ENCODE measurements around the gene UBE2E2. TPM values are rescaled to one million over a fixed set of nuclear protein-coding genes. Genes with fewer than 3 reads are reported as not detected.

UBE2E2 gene
- total RNA-seq, 1 donor from 2014 or later = 85.2 TPM

- no peak overlapping the region for H3K27ac Mint-ChIP-seq (ENCODE audit: unreplicated experiment)
- TF ChIP-seq, protein P1, sequence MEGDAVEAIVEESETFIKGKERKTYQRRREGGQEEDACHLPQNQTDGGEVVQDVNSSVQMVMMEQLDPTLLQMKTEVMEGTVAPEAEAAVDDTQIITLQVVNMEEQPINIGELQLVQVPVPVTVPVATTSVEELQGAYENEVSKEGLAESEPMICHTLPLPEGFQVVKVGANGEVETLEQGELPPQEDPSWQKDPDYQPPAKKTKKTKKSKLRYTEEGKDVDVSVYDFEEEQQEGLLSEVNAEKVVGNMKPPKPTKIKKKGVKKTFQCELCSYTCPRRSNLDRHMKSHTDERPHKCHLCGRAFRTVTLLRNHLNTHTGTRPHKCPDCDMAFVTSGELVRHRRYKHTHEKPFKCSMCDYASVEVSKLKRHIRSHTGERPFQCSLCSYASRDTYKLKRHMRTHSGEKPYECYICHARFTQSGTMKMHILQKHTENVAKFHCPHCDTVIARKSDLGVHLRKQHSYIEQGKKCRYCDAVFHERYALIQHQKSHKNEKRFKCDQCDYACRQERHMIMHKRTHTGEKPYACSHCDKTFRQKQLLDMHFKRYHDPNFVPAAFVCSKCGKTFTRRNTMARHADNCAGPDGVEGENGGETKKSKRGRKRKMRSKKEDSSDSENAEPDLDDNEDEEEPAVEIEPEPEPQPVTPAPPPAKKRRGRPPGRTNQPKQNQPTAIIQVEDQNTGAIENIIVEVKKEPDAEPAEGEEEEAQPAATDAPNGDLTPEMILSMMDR (IDR thresholded peaks at IDR 0.05) = no peak
- H3K4me1 Mint-ChIP-seq (ENCODE audit: low read depth) = peaks cover 48% of the 10 kb centered on the region
Observed at GRCh38 chr3:23308986-23309625, 106.0 kb downstream of the UBE2E2 start.

DNA sequence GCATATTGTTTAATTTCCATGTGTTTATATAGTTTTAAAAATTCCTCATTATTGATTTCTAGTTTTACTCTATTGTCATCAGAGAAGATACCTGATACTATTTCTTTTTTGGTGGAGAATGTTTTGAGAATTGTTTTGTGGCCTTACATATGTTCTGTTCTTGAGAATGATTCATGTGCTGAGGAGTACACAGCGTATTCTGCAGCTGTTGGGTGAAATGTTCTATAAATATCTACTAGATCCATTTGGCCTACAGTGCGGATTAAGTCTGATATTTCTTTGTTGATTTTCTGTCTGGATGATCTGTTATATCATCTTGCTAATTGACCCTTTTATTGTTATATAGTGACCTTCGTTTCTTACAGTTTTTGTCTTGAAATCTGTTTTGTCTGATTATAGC is 109.7 kb downstream of the UBE2E2 start:
- Mint-ChIP-seq H3K9me3 (ENCODE audit: low read depth) (peaks cover 7% of the 10 kb centered on the region), H3K36me3 (ENCODE audit: low read depth) (peaks cover 6% of the 10 kb centered on the region), H3K27ac (ENCODE audit: unreplicated experiment) (peak overlapping the region; percentile 46), H3K27me3 (ENCODE audit: low read depth) (no peaks in the 10 kb centered on the region), H3K4me3 (ENCODE audit: unreplicated experiment) (no peak overlapping the region), H3K4me1 (ENCODE audit: low read depth) (peaks cover 38% of the 10 kb centered on the region)
- DNase-seq (ENCODE audit: low spot score) = no peak
- TF ChIP-seq, protein P1 (IDR thresholded peaks at IDR 0.05) = no peak

More at GRCh38 chr3:23308986-23309625, 106.0 kb downstream of the UBE2E2 start:
- H3K4me3 Mint-ChIP-seq (ENCODE audit: unreplicated experiment) = no peak overlapping the region
- H3K36me3 Mint-ChIP-seq (ENCODE audit: low read depth) = peaks cover 4% of the 10 kb centered on the region
- no peaks in the 10 kb centered on the region for H3K27me3 Mint-ChIP-seq (ENCODE audit: low read depth)
- H3K9me3 Mint-ChIP-seq (ENCODE audit: low read depth) = peaks cover 7% of the 10 kb centered on the region
- DNase-seq (ENCODE audit: low spot score) = no peak

- DNase-seq (ENCODE audit: low spot score) = no peak
- no peak overlapping the region for H3K4me3 Mint-ChIP-seq (ENCODE audit: unreplicated experiment)
- TF ChIP-seq, protein P1 (IDR thresholded peaks at IDR 0.05) = no peak
- H3K36me3 Mint-ChIP-seq (ENCODE audit: low read depth) = peaks cover 6% of the 10 kb centered on the region
- peak overlapping the region; percentile 64 for H3K27ac Mint-ChIP-seq (ENCODE audit: unreplicated experiment)
- peaks cover 35% of the 10 kb centered on the region for H3K4me1 Mint-ChIP-seq (ENCODE audit: low read depth)
- peaks cover 7% of the 10 kb centered on the region for H3K9me3 Mint-ChIP-seq (ENCODE audit: low read depth)
- H3K27me3 Mint-ChIP-seq (ENCODE audit: low read depth) = no peaks in the 10 kb centered on the region
Observed at GRCh38 chr3:23314981-23315762, 112.0 kb downstream of the UBE2E2 start.

GRCh38 chr3:23316924-23317323 is 113.8 kb downstream of the UBE2E2 start:
- DNase-seq (ENCODE audit: low spot score) = no peak
- H3K36me3 Mint-ChIP-seq (ENCODE audit: low read depth) = peaks cover 4% of the 10 kb centered on the region
- no peaks in the 10 kb centered on the region for H3K27me3 Mint-ChIP-seq (ENCODE audit: low read depth)
- H3K4me3 Mint-ChIP-seq (ENCODE audit: unreplicated experiment) = no peak overlapping the region
- no peak overlapping the region for H3K27ac Mint-ChIP-seq (ENCODE audit: unreplicated experiment)
- TF ChIP-seq, protein P1 (IDR thresholded peaks at IDR 0.05) = no peak
- peaks cover 7% of the 10 kb centered on the region for H3K9me3 Mint-ChIP-seq (ENCODE audit: low read depth)
- peaks cover 39% of the 10 kb centered on the region for H3K4me1 Mint-ChIP-seq (ENCODE audit: low read depth)

GRCh38 chr3:23319366-23320312 is 116.5 kb downstream of the UBE2E2 start:
- no peaks in the 10 kb centered on the region for H3K27me3 Mint-ChIP-seq (ENCODE audit: low read depth)
- no peaks in the 10 kb centered on the region for H3K9me3 Mint-ChIP-seq (ENCODE audit: low read depth)
- H3K27ac Mint-ChIP-seq (ENCODE audit: unreplicated experiment) = no peak overlapping the region
- no peak overlapping the region for H3K4me3 Mint-ChIP-seq (ENCODE audit: unreplicated experiment)
- TF ChIP-seq, protein P1 (IDR thresholded peaks at IDR 0.05) = no peak
- H3K4me1 Mint-ChIP-seq (ENCODE audit: low read depth) = peaks cover 22% of the 10 kb centered on the region
- no peak for DNase-seq (ENCODE audit: low spot score)
- H3K36me3 Mint-ChIP-seq (ENCODE audit: low read depth) = peaks cover 2% of the 10 kb centered on the region

Data from chondrocyte (in vitro differentiated cells).